Fibroblast of skin of right biceps (primary cell): Measurements from ENCODE around the gene CACNG7.

Experiments used
- DNase-seq: peaks from one replicate; pipeline ENCODE4 v3.0.0-alpha.2; 2013

CACNG7 gene

DNA sequence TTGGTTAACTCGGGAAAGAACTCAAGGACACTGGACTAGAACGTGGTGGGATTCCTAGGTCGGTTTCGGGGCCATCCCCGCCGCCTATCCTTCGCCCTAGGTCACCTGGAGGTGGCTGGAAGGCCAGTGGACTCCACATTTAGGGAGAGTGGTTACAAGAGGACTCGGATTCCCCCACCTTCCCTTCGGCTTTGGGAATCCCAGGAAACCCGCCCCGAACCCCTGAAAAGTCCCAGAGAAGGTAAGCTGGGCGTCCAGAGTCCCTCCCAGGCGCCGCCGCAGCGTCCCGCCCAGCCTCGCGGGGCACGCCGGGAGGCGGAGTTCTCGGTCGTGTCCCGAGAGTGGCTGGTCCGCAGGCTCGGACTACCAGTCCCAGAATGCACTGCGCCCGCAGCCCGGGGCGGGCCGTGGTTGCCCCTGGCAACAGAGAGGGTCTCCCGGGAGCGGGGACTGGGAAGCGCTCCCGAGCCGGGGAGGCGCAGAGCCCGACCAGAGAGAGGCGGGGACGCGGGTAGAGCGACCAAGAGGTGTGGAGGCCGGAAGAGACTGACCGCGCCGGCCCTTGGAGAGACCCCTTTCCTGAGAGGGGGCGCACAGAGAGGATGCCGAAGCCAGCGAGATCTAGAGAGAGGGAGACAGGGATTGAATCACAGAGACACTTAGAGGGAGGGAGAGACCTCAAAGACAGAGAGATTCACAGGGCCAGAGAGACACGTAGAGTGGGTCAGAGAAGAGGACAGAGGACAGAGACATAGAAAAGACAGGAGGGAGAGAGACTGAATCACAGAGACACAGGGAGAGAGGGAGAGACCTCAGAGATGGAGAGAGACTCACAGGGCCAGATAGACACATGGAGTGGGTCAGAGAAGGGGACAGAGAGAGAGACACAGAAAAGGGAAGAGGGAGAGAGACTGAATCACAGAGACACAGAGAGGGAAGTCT, 29.7 kb upstream of the CACNG7 start:
- DNase-seq: peak; percentile 92

DNA sequence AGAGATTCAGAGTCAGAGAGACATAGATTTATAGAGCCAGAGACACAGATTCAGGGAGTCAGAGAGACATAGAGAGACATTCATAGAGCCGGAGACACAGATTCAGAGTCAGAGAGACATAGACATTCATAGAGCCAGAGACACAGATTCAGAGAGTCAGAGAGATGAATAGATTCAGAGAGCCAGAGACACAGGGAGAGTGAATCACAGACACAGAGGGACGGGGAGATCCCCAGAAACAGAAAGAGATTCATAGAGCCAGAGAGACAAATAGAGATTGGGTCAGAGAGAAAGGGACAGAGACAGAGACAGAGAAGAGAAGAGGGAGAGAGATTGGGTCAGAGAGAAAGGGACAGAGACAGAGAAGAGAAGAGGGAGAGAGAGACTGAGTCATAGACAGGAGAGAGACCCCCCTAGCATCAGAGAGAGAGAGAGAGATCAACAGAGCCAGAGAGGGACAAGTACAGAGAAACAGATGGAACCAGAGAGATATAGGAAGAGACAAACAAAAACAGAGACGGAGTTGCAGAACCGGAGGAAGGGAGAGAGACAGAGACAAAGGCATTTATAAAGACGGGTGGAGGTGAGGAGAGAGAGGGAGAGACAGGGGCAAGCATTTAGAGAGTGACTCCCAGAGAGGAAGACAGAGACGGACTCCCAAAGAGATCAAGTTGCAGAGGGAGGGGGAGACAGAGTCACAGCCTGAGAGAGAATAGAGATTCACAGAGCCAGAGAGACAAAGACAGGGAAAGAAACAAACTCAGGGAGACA, 28.2 kb upstream of the CACNG7 start:
- no peak for DNase-seq

- no peak for DNase-seq
Observed at GRCh38 chr19:53881482-53882390, 27.3 kb upstream of the CACNG7 start, which contains the start of gene PRKCG. PRKCG (plus strand) TSS chr19:53882197; CDS start chr19:53882495, 298 bp downstream.

DNA sequence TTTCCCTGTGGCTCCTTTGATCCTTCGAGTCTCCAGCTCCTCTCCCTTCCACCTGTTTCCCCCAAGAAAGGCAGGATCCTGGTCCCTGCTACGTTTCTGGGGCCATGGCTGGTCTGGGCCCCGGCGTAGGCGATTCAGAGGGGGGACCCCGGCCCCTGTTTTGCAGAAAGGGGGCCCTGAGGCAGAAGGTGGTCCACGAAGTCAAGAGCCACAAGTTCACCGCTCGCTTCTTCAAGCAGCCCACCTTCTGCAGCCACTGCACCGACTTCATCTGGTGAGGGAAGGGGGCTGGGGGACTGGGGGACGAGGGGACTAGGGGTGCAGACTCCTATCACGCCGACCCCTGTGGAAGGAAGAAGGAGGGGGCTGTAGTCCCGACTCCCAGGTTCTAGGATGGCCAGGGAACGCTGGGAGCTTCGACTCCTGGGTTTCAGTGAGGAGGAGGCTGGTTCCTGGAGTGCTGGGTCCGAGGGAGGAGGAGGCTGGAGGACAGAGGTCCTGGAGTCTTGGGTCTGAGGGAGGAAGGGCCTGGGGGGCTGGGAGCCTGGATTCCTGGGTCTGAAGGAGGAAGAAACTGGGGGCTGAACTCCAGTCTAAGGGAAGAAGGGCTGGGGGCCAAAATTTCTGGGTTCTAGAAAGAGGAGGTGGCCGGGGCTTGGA, 26.6 kb upstream of the CACNG7 start:
- no peak for DNase-seq

- DNase-seq: no peak
Observed at GRCh38 chr19:53883231-53883661, 25.8 kb upstream of the CACNG7 start.

DNA sequence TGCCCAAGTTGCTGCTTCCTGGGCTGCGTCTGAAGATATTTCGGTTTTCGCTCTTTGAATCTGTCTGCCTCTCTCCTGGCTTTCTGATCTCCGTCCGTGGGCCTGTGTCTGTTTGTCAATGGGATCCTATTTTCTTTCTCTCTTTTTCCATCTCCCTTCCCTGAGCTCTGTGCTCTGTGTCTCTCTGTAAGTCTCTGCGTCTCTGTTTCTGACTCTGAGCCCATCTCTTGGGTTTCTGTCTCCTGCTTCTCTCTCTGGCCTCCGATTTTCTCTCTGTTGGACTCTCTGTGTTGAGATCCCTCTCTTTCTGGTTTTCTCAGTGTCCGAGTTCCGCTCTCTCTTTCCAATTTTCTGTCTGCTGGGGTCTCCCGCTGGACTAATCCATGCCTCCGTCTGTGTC, 25.3 kb upstream of the CACNG7 start:
- DNase-seq: no peak

- DNase-seq: no peak
Observed at GRCh38 chr19:53884256-53884655, 24.8 kb upstream of the CACNG7 start.

- DNase-seq: no peak
Observed at GRCh38 chr19:53885036-53885435, 24.0 kb upstream of the CACNG7 start.

DNA sequence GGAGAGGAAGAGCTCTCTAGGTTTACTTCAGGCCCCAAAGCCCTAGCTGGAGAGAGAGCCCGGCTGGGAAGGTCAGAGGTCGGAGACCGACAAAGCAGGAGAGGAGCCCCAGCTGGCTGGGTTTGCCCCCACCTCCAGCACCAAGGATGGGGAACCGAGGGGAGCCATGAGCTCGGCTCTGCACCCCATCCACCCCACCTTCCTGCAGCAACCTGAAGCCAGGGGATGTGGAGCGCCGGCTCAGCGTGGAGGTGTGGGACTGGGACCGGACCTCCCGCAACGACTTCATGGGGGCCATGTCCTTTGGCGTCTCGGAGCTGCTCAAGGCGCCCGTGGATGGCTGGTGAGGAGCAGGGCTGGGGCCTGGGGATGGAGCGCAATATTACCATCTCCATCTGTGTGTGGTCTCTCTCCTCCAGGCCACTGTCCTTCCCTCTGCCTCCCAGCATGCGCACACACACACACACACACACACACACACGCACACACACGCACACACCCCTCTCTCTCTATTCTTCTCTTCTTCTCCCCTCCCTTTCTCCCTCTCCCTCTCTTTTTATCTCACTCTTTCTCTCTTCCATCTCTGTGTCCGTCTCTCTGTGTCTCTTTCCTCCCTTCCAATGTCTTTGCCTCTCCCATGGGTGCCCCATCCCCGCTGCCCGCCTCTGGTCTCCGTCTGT, 16.6 kb upstream of the CACNG7 start:
- DNase-seq: no peak

- DNase-seq: no peak
Observed at GRCh38 chr19:53892981-53893325, 16.1 kb upstream of the CACNG7 start.

DNA sequence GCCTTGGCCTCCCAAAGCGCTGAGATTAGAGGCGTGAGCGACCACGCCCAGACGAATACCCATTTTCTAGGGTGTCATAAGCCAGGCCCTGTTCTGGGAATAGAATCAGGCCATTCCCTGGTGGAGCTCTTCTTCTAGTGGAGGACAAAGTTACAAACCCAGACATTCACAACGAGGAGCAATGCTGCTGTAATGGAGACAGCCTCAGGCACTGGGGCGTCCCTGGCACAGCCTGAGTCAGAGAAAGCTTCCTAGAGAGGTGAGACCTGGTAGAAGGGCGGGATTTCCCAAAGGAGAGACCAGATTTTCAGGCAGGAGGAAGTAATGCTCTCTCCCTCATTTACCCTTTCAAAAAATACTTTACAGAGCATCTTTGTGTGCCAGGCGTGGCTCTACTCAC, 14.4 kb upstream of the CACNG7 start:
- DNase-seq: no peak

GRCh38 chr19:53896682-53897081, 12.4 kb upstream of the CACNG7 start:
- no peak for DNase-seq

- DNase-seq: no peak
Observed at GRCh38 chr19:53897459-53897858, 11.6 kb upstream of the CACNG7 start.

- DNase-seq: no peak
Observed at GRCh38 chr19:53898166-53898565, 10.9 kb upstream of the CACNG7 start.

DNA sequence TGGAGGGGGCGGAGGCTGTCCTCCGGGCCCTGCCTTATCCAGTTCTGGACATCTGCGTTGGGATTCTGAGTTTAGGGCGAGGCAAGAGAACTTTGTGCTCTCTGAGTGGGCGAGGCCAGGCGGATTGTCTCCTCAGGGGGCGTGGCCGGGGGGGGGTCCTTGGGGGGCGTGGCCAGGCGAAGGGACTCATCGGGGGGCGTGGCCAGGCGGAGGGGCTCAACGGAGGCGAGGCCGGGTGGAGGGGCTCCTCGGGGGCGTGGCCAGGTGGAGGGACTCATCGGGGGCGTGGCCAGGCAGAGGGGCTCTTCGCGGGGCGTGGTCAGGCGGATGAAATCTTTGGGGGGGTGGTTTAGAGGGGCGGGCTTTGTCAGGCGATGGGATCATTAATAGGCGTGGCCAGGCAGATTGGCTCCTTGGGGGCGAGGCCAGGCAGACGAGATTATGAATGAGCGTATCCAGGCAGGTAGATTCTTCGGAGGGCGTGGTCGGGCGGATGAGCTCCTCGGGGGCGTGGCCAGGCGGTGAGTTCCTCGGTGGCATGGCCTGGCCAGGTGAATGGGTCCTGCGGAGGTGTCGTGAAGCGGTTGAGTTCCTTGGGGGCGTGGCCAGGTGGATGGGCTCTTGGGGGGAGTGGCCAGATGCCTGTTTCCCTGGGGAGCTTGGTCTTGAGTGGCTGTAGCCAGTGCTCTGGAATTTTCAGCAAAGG, 10.3 kb upstream of the CACNG7 start:
- DNase-seq: no peak

- no peak for DNase-seq
Observed at GRCh38 chr19:53900191-53900860, 8.8 kb upstream of the CACNG7 start.

- DNase-seq: peak; percentile 38
Observed at GRCh38 chr19:53903055-53903680, 5.9 kb upstream of the CACNG7 start.

DNA sequence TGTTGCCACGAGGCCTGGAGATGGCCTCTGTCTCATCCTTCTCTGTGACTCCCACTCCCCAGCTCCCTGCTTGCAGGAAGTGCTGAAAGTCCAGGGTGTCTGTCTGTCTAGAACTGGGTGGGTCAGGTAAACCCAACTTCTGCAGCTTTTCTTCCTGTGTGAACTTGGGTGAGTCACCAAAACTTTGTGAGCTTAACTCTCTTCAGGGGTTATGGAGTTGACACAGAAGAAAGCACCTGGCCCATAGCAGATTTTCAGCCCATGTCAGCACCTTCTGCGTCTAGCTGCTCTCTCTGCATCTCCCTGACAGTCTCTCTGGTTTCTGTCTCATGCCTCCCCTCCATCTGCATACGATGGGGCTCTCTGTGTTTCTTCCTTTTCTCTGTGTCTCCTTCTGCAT, 4.2 kb upstream of the CACNG7 start:
- DNase-seq: no peak

GRCh38 chr19:53905787-53906186, 3.3 kb upstream of the CACNG7 start:
- no peak for DNase-seq
